ENCODE measurements around the gene PRSS36. TPM values are rescaled to one million over a fixed set of nuclear protein-coding genes. Genes with fewer than 3 reads are reported as not detected.
"Not testable (repeated sequence)": the region's sequence is repeated elsewhere in the genome, so short reads cannot be mapped to it uniquely, and the experiment has no call there.

PRSS36 gene
- total RNA-seq, 1 experiment from 2014 or later = 0.41 TPM

DNA sequence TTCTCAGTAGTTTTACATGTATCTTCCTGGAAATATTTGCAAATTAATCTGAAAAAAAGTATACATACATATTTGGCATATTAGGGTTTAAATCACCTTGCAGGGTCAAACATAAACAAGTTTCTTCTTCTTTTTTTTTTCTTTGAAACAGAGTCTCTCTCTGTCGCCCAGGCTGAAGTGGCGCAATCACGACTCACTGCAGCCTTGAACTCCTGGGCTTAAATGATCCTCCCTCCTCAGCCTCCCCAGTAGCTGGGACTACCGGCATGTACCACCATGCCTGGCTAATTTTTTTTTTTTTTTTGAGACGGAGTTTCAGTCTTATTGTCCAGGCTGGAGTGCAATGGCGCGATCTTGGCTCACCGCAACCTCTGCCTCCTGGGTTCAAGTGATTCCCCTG, 17.4 kb upstream of the PRSS36 start:
- Histone ChIP-seq H3K27me3 (replicated peaks; ENCODE audit: insufficient read depth, low read depth, low read length, poor library complexity) (no peaks in the 10 kb centered on the region), H3K27ac (ENCODE audit: low read depth, low read length, poor library complexity, severe bottlenecking) (no peak overlapping the region), H3K4me3 (ENCODE audit: low read depth, low read length, poor library complexity, severe bottlenecking) (no peak overlapping the region), H3K9me3 (ENCODE audit: low read depth, low read length, poor library complexity, severe bottlenecking) (no peaks in the 10 kb centered on the region), H3K36me3 (ENCODE audit: insufficient read depth, low read length, poor library complexity, severe bottlenecking) (no peaks in the 10 kb centered on the region), H3K4me1 (ENCODE audit: insufficient read depth, low read length, poor library complexity, severe bottlenecking) (no peaks in the 10 kb centered on the region)
- ChIA-PET CTCF (interaction anchor here (0.6 kb wide), 1 partner anchor 298 kb away, joined by 6 read pairs; no protein-coding TSS in a partner anchor), POLR2A (ENCODE audit: low non-redundant PET) (no interaction called here)
- TF ChIP-seq, protein P1, sequence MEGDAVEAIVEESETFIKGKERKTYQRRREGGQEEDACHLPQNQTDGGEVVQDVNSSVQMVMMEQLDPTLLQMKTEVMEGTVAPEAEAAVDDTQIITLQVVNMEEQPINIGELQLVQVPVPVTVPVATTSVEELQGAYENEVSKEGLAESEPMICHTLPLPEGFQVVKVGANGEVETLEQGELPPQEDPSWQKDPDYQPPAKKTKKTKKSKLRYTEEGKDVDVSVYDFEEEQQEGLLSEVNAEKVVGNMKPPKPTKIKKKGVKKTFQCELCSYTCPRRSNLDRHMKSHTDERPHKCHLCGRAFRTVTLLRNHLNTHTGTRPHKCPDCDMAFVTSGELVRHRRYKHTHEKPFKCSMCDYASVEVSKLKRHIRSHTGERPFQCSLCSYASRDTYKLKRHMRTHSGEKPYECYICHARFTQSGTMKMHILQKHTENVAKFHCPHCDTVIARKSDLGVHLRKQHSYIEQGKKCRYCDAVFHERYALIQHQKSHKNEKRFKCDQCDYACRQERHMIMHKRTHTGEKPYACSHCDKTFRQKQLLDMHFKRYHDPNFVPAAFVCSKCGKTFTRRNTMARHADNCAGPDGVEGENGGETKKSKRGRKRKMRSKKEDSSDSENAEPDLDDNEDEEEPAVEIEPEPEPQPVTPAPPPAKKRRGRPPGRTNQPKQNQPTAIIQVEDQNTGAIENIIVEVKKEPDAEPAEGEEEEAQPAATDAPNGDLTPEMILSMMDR (conservative IDR thresholded peaks at IDR 0.05; ENCODE audit: low read depth, low read length) = no peak
- no peak for TF ChIP-seq EZH2 (IDR thresholded peaks at IDR 0.05; ENCODE audit: borderline replicate concordance, low read depth, low read length, poor library complexity, severe bottlenecking)
- DNase-seq (ENCODE audit: low spot score) = no peak
- intact Hi-C loops (cut with micrococcal nuclease; ENCODE audit: unreplicated experiment) = no loop called here
- no TSS peak for BruUV-seq (replicated peaks)

DNA sequence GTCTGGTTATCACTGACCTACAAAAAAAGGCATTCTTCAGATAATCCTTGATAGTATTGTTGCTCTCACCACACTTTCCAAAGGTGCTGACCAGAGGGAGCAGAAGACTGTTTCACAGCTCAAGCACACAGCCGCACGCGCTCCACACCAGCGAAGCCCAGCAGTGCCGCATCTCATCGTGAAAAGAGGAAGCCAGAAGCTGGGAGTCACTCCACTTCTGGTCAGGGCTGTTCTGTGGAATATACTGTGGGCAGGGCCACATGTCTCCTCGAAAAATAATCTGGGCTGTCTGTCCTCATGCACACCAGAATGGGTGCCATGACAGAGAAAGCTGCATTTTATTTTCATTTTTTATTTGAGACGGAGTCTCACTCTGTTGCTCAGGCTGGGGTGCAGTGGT, 7.3 kb upstream of the PRSS36 start:
- no peaks in the 10 kb centered on the region for H3K4me1 ChIP-seq (ENCODE audit: insufficient read depth, low read length, poor library complexity, severe bottlenecking)
- H3K36me3 ChIP-seq (ENCODE audit: insufficient read depth, low read length, poor library complexity, severe bottlenecking) = no peaks in the 10 kb centered on the region
- intact Hi-C loops (cut with micrococcal nuclease; ENCODE audit: unreplicated experiment) = no loop called here
- H3K4me3 ChIP-seq (ENCODE audit: low read depth, low read length, poor library complexity, severe bottlenecking) = no peak overlapping the region
- POLR2A ChIA-PET (ENCODE audit: low non-redundant PET) = no interaction called here
- DNase-seq (ENCODE audit: low spot score) = no peak
- H3K27me3 ChIP-seq (replicated peaks; ENCODE audit: insufficient read depth, low read depth, low read length, poor library complexity) = no peaks in the 10 kb centered on the region
- CTCF ChIA-PET = no interaction called here
- no peaks in the 10 kb centered on the region for H3K9me3 ChIP-seq (ENCODE audit: low read depth, low read length, poor library complexity, severe bottlenecking)
- TF ChIP-seq, protein P1 (conservative IDR thresholded peaks at IDR 0.05; ENCODE audit: low read depth, low read length) = no peak
- TF ChIP-seq EZH2 (IDR thresholded peaks at IDR 0.05; ENCODE audit: borderline replicate concordance, low read depth, low read length, poor library complexity, severe bottlenecking) = no peak
- no TSS peak for BruUV-seq (replicated peaks)
- H3K27ac ChIP-seq (ENCODE audit: low read depth, low read length, poor library complexity, severe bottlenecking) = no peak overlapping the region

DNA sequence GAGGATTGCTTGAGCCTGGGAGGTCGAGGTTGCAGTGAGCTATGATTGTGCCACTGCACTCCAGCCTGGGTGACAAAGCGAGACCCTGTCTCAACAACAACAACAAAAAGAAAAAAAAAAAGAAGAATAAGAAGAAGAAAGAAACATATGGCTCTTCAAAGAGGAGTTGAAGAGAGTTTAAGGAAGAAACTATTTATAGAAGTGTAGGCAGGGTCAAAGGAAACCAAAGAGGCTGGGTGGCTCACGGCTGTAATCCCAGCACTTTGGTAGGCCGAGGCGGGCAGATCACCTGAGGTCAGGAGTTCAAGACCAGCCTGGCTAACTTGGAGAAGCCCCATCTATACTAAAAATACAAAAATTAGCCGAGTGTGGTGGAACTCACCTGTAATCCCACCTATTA, 1.1 kb upstream of the PRSS36 start:
- H3K4me3 ChIP-seq (ENCODE audit: low read depth, low read length, poor library complexity, severe bottlenecking); BruUV-seq (replicated peaks); DNase-seq (ENCODE audit: low spot score); H3K9me3 ChIP-seq (ENCODE audit: low read depth, low read length, poor library complexity, severe bottlenecking); H3K27me3 ChIP-seq (replicated peaks; ENCODE audit: insufficient read depth, low read depth, low read length, poor library complexity); intact Hi-C loops (cut with micrococcal nuclease; ENCODE audit: unreplicated experiment); POLR2A ChIA-PET (ENCODE audit: low non-redundant PET); H3K4me1 ChIP-seq (ENCODE audit: insufficient read depth, low read length, poor library complexity, severe bottlenecking); H3K36me3 ChIP-seq (ENCODE audit: insufficient read depth, low read length, poor library complexity, severe bottlenecking); H3K27ac ChIP-seq (ENCODE audit: low read depth, low read length, poor library complexity, severe bottlenecking); CTCF ChIA-PET: not testable (repeated sequence)

DNA sequence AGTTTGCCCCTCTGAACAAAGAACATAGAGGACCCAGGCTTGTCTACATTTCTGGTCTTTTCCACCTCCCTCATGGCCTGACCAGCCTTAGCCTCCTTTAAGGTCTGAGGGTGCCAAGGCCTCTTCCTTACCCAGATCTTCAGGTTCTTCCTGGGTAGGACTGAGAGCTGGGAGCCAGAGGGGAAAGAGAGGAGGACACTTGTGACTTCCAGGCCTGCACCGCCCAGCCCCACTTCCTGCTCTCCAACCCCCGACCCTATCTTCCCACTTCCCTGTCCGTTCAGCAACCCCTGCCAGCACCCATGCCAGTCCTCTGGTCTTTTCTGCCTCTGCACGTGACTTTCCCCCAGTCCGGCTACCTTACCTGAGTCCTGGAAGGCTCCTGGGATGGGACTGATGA, 534 bp downstream of the PRSS36 start:
- intact Hi-C loops (cut with micrococcal nuclease; ENCODE audit: unreplicated experiment) = loop anchor here (10.0 kb wide), 1 partner anchor 195 kb away; the partner anchor contains the start of gene SETD1A
- CTCF ChIA-PET = no interaction called here
- POLR2A ChIA-PET (ENCODE audit: low non-redundant PET) = no interaction called here

More for the DNA sequence above, 534 bp downstream of the PRSS36 start:
- Histone ChIP-seq H3K9me3 (ENCODE audit: low read depth, low read length, poor library complexity, severe bottlenecking) (no peaks in the 10 kb centered on the region), H3K4me3 (ENCODE audit: low read depth, low read length, poor library complexity, severe bottlenecking) (no peak overlapping the region), H3K27ac (ENCODE audit: low read depth, low read length, poor library complexity, severe bottlenecking) (no peak overlapping the region), H3K36me3 (ENCODE audit: insufficient read depth, low read length, poor library complexity, severe bottlenecking) (no peaks in the 10 kb centered on the region), H3K4me1 (ENCODE audit: insufficient read depth, low read length, poor library complexity, severe bottlenecking) (no peaks in the 10 kb centered on the region), H3K27me3 (replicated peaks; ENCODE audit: insufficient read depth, low read depth, low read length, poor library complexity) (no peaks in the 10 kb centered on the region)
- no peak for TF ChIP-seq EZH2 (IDR thresholded peaks at IDR 0.05; ENCODE audit: borderline replicate concordance, low read depth, low read length, poor library complexity, severe bottlenecking)
- TF ChIP-seq, protein P1 (conservative IDR thresholded peaks at IDR 0.05; ENCODE audit: low read depth, low read length) = no peak
- BruUV-seq (replicated peaks) = no TSS peak
- no peak for DNase-seq (ENCODE audit: low spot score)

Data from A673 (cell line).